Eye (tissue), 1 donor: ENCODE data around the gene EDRF1.
"Not testable (repeated sequence)": the region's sequence is repeated elsewhere in the genome, so short reads cannot be mapped to it uniquely, and the experiment has no call there.

Experiments
- DNase-seq: peaks from one replicate; pipeline ENCODE4 v3.0.0-alpha.2; 2015

The EDRF1 gene

DNA sequence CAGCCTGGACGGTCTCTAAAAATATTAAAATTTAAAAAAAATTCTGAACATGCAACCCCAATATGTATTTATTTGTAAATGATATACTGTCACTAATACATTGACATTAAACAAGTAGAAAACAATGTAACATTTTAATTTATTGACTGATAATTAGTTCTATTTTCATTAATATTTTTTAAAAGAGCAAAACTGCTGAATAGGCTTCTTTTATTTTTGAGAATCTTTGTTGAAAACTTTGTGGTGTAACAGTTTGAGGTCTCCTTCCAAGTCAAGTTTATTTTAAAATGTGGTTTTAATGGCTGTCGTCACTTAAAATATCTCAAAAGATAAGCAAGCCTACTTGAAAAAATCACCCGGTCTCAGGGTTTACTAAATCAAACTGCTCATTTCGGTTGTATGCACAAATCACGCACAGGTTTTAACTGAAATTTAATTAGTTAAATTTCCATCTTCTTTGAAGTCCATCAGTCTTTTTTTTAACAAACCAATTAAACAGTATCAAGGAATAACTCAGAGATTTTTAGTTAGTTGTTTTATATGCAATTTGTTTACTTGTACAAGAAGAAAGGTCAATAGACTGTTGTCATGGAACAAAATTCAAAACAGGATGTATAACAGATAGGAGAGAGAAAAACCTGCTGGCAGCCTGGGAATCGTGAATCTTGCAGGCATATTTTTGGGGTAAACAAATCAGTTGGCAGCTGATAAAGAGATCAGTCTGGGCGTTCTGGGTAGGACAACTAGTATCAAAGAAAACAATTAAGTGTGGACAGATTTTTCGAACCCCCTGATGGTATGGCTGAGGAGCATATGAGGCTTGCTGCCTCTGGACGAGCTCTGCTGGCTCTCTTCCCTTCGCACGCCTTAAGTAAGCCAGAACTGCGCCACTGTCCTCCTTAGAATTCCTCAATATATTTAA, 9.7 kb upstream of the EDRF1 start:
- no peak for DNase-seq

DNA sequence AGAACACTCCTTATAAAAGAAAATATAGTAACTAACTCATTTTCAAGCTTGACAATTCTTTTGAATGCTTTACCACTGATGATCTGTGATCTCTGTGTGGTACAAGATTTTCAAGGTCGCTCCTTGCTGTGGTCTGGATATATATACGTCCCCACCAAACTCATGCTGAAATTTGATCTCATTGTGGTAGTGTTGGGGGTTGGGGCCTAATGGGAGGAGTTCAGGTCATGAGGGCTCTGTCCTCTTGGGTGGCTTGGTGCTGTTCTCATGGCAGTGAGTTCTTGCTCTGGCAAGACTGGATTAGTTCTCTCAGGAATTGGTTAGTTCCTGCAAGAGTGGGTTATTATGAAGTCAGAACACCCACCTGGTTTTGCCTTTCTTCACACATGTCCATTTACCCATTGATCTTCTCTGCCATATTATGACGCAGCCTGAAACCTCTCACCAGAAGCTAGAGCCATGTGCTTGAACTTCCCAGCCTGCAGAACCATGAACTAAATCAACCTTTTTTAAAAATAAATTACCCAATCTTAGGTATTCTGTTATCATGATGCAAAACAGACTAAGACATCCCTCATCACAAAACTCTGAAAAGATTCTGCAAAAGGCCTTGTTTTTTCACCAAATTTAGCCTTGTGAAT, 8.3 kb upstream of the EDRF1 start:
- no peak for DNase-seq

DNA sequence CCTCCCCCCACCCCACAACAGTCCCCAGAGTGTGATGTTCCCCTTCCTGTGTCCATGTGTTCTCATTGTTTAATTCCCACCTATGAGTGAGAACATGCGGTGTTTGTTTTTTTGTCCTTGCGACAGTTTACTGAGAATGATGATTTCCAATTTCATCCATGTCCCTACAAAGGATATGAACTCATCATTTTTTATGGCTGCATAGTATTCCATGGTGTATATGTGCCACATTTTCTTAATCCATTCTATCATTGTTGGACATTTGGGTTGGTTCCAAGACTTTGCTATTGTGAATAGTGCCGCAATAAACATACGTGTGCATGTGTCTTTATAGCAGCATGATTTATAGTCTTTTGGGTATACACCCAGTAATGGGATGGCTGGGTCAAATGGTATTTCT, 4.8 kb upstream of the EDRF1 start:
- DNase-seq = not testable (repeated sequence)

DNA sequence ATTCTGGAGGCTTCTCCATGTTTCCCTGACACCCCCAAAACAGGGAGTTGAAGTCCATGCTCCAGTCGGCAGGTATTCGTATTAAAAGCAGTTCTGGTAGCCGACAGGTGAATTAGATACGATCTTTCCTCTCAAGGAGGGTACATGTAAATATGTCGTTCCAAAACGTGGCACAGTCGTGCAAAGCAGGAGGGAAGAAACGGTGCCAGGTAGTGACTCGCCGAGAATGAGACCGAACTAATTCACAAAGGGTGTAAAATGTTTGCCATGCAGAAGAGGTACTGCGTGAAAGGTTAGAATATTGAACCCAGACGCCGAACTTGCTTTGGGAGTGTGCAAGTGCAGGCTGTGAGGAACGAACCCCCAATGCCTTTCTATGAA, 483 bp downstream of the EDRF1 start:
- no peak for DNase-seq

DNA sequence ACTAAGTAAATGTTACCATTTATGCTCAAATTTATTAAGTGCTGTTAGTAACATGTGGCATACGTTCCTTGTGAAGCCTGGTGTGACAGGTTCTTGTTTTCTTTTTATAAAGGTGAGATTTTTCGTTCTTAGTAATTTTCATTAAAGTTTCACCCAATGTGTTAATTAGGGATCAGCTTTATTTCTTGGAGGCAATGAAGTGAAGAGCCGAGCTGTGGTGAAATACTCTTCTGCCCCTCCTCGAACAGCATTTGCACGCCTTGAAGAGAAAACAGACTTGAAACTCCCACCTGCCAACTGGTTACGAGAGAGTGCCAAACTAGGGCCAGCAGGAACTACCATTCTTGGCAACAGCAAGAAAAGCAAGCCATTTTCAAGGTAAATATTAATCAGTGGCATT, 1.5 kb downstream of the EDRF1 start:
- DNase-seq = no peak

DNA sequence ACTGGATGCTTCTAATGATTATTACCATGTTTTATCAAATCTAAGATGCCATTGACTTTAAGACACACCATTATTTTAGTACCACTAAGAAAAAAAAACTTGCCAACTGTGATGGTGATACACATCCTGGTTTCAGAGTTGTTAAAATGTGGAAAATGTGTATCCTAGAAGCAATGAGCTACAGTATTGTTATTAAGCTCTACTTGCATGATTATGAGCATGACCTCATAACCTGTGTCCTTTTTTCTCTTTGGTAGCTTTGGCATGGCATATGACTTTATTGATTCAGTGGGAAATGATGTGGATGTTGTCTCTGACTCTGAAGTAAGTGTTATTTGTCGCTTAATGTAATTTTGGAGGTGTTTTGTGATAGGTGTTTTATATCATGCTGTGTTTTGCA, 3.3 kb downstream of the EDRF1 start:
- DNase-seq = no peak

DNA sequence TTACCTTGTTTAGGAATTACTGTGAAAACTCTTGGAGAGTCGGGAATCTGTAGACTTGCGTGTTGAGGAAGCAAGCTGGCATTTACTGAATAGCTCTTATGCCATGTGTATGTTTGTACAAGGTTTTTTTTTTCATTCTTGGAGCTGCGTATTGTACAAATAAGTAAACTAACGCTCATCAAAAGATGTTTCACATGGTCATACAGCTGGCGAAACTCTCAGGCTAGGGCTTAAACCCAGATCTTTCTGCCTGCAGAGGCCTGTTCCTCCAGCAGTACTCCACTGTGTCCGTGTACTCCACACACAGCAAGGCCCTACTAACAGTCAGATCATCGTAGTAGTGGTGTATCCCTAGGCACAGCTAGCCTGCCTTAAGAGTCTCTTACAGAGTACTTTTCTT, 7.4 kb downstream of the EDRF1 start:
- DNase-seq = no peak

DNA sequence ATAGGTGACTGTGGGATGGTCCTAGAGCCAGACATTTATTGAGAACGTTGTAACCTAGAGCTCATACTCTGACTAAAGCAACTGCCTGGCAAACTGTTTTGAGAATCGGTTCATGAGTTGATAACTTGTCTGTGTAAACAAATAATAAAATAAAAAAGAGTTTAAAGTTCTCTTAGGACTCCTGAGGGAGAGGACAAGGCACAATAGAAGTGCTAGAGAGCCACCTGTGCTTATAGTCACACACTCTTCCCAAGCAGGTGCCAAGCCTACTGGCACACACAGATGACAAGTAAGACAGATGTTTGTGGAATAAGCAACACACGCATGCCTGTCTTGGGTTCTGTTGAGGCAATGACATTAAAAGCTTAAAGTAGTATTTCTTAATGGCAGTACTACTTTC, 7.9 kb downstream of the EDRF1 start:
- no peak for DNase-seq

DNA sequence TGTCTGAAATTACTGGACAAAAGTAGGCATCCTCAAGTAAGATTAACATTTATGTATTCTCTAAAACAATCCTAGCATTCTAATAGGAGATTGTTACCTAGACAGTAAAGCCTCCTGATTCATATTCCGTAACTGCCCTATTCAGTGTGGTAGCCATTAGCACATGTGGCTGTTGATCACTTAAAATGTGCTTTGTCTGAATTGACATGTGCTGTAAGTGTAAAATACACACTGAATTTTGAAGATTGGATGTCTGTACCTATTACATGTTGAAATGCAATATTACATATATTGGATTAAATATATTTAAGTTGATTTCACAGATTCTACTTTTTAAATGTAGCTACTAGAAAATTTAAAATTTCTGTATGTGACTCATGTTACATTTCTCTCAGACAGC, 14.6 kb downstream of the EDRF1 start:
- no peak for DNase-seq

DNA sequence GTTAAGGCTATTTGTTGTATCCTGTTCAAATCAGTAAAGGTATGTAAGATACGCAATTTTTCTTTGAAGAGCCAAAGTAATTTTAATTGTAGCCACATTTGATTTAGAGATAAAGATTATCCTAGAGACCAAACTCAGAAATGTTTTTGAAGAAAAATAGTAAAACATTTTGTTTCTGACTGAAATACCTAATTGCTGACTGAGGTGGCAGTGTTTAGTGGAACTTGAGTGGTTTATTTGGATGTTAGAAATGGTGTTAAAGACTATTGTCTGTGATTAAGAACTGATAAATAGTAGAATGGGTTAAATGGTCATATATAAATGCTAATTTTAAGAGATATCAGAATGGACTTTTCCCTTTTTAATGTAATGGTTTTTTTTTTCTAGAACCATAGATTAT, 15.3 kb downstream of the EDRF1 start:
- no peak for DNase-seq

DNA sequence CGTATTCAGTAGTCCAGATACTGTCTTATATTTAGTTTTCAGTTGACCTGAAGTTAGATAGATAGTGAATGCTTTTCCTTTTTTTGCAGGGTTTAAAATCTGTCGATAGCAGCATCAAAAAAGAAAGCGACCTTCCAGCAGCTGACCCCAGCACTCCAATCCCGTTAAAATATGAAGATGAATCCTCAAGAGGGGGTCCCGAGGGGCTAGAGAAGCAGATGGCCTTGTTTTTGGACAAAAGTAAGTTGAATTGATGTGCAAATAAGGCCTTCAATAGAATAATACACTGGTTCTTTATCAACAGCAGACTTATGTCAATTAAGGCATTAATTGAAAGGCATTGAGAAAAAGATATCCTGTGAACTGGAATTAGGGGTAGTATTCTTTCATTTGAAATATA, 18.7 kb downstream of the EDRF1 start:
- DNase-seq = no peak

DNA sequence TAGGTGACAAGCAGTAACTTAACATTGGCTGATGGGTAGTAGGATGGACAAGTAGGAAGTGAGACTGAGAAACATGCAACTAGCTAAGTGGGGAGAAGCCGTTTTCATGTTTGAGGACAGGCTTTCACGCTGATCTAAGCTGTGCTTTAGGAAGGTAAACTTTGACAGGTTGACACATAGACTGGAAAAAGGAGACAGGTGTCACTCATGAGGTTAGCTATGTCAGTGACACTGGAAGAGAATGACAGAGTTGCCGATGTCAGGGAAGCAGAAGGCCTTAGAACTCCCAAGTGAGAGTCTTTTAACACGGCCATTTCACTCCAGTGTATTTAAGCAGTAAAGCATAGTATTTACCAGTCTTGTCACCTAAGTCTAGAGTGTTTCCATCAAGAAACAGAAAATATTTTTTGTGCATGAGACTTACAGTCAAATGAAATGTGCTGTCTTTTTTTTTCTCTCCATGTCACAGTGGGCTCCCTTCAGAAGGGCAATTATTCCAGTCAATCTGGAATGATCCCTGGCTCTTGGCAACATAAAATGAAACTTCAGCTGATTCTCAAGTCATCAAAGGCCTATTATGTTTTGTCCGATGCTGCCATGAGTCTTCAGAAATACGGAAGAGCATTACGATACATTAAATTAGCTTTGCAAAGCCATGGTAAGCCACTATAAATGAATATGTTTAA, 20.6 kb downstream of the EDRF1 start:
- no peak for DNase-seq

DNA sequence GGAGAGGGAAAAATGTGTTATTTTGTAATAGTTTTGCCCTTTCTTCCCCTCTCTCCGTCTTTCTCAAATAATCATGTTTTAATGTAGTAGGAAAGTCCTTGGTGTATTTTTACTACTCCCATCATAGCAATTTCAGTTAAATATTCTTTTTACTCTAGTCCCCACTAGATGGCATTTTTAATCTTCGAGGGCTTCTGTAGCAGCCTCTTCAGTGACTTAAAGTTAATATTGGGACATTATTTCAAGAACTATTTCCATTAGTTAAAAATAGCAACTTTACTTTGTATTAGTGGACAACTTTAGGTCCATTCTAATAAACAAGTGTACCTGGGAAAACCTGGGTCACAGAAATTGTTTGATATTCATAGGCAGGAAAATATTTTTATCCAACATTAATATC, 23.0 kb downstream of the EDRF1 start:
- no peak for DNase-seq

DNA sequence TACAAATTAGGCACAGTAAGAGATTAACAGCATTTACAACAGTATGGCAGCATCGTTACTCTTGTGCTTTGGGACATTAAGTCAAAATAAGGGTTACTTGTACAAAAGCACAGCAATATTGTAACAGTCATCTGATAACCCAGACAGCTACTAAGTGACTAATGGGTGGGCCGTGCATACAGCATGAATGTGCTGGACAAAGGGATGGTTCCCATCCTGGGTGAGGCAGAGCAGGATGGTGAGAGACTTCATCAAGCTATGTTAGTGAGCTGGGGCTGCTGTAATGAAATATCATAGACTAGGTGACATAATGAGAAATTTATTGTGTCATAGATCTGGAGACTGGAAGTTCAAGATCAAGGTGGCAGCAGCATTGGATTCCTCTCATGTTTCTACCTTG, 25.4 kb downstream of the EDRF1 start:
- no peak for DNase-seq

DNA sequence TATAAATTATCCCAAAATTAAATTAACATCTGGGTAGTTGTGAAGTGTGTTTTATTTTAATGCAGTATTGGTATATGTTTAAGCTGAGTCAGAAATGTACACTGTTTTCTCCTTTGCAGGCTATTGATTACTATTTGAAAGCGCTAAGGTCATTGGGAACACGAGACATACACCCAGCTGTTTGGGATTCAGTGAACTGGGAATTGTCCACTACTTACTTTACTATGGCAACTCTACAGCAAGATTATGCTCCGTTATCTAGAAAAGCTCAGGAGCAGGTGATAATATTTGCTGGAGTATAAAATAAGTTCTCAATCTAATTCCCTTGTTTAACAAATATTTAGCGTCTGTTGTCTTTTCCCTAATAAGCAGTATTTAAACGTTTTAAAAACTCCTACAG, 27.9 kb downstream of the EDRF1 start:
- no peak for DNase-seq

DNA sequence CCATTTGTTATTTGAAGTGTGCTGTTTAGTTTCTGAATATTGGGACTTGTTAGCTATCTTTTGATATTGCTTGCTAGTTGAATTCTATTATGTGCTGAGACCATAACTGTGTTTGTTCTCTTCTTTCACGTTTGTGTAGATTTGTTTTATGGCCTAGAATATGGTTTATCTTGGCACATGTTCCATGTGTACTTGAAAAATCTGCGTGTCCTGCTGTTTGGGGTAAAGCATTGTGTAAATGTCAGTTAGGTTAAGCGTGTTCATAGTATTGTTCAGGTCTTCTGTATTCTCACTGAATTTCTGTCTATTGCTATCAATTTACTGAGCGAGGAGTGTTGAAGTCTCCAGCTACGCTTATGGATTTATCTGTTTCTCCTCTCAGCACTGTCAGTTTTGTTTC, 36.7 kb downstream of the EDRF1 start:
- no peak for DNase-seq

DNA sequence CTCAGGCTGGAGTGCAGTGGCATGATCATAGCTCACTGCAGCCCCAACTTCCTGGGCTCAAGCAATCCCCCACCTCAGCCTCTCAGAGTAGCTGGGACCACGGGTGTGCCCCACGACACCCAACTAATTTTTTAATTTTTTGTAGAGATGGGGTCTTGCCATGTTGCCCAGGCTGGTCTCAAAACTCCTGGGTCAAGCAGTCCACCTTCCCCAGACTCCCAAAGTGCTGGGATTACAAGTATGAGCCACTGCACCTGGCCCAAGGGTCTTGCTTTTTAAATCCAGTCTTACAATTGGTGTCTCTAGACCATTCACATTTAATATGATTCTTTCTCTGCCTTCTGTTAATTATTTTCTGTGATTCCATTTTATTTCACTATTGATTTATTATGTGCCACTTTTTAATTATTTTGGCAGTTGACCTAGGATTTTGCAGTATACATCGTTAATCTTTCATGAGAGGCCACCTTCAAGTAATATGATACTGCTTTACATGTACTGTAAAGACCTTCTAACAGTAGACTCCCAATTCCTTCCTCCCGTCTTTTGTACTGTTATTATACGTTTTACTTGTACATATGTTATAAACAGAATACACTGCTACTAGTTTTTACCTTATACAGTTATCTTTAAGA, 37.5 kb downstream of the EDRF1 start:
- DNase-seq = no peak

DNA sequence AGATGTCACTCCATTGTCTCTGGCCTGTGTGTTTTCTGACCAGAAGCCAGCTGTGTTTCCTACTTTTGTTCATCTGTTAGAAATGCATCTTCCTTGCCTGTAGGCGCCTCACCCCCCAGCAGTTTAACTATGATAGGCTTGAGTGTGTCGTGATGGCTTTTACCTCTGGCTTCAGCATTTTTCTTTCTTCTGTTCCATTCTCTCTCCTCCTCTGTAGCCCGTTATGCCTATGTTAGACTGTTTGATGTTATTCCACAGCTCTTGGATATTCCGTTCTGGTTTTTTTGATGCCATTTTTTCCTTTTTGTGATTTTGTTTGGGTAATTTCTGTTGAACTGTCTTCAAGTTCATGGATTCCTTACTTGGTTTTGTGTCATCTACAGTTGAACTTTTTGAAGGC, 38.2 kb downstream of the EDRF1 start:
- DNase-seq = no peak

DNA sequence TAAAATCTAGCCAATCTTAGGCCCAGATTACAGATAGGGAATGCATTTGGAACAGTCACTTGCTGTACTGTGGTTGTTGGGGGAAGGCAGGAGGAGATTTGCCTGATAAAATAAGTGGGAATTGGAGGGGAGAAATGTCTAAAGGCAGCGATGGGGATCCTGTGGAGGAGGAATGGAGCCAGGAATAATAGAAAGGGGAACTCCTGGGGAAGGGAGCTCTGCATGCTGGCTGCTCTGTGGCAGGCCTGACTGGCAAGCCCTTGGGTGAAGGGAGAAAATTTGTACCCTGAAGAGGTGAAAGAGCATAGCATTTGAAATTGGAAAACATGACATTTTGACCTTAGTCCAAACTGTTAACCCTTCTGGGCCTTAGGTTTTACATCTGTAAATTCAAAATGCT, 42.5 kb downstream of the EDRF1 start:
- no peak for DNase-seq

DNA sequence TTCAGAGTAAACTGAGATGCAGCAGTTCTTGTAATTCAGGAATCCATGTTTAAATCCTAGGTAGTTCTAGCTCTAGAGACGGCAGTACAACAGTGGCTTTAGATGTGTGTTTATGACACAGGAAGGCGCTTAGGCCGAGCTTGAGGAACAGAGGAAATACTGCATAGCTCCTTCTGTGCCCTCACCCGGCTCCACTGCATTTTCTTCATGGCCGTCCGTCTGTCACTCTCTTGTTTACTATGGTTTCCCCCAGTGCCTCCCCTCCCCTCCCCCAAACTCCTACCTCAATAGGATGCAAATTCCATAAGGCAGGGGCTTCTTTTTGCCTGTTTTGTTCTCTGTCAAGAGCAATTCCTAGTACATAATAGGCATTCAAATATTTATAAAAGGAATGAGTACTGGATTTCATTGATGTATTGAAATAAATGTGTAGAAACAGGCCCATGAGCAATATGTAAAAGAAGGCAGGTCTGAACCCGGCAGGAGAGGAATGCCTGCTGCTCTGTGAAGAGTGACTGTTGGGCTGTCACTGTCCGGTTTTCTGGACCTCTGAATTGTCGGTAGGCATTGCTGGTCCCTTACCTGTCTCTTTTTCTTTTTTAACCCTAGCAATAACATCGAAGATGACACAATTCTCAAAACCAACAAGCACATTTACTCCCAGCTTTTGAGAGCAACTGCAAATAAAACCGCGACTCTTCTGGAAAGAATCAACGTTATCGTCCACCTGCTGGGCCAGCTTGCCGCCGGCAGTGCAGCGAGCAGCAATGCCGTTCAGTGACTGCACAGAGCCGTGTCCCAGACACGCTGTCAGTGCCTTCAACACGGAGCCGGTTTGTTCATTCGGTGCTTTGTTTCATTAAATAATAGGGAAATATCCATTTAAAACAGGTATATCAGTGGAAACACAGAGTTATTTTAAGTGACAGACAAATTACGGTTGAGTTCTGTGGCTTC, 43.5 kb downstream of the EDRF1 start:
- no peak for DNase-seq

DNA sequence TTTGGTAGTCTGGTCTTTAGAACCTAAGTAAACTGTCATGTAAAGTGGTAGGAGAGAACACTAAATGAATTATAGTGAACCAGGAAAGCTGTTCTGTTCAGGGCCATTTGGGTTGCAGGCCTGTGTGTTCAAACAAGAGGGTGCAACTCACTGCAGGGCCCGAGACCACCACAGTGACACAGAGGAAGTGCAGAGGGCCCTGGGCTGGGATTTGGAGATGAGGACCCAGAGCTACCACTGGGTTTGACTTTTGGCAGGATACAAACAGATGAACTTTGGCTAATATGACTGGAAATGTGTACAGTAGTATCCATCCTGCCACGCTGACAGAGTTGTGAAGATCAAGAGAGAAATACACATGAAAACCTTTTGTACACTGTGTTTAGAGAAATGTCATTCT, 46.3 kb downstream of the EDRF1 start:
- DNase-seq = no peak

DNA sequence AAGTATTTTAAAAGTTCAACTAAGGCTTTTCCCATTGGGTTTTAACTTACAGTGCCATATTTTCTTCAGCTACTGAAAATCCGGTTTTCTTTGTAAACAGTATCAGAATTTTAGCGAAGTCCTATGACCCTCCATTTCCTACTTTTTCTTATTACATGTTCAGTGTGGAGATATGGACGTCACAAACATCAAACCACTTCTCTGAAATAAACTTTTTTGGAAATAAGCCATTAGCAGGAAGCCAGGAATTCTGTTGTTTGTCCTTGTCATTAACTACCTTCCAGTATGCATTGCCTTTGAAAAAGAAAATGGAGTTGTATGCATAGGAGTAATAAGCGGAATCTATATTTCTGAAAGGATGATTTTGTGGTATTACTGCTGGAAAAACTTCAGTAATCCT, 47.0 kb downstream of the EDRF1 start:
- no peak for DNase-seq
